SW480 (cell line): ENCODE data around the gene ALDH3B2.
"Not testable (repeated sequence)": the region's sequence is repeated elsewhere in the genome, so short reads cannot be mapped to it uniquely, and the experiment has no call there.

Source experiments
- DNase-seq: peaks from one replicate; pipeline ENCODE4 v3.0.0-alpha.2; 2016; ENCODE audit warnings: low spot score

Gene ALDH3B2, protein sequence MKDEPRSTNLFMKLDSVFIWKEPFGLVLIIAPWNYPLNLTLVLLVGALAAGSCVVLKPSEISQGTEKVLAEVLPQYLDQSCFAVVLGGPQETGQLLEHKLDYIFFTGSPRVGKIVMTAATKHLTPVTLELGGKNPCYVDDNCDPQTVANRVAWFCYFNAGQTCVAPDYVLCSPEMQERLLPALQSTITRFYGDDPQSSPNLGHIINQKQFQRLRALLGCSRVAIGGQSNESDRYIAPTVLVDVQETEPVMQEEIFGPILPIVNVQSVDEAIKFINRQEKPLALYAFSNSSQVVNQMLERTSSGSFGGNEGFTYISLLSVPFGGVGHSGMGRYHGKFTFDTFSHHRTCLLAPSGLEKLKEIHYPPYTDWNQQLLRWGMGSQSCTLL

GRCh38 chr11:67674442-67674871, at the start of gene ALDH3B2:
Gene ALDH3B2 (minus strand): TSS chr11:67674623. CDS start chr11:67666935, 7,688 bp downstream.
- no peak for DNase-seq

- DNase-seq = not testable (repeated sequence)
Measured at GRCh38 chr11:67723036-67723435, 48.6 kb upstream of the ALDH3B2 start.

- not testable (repeated sequence) for DNase-seq
Measured at GRCh38 chr11:67716226-67716625, 41.8 kb upstream of the ALDH3B2 start.

DNA sequence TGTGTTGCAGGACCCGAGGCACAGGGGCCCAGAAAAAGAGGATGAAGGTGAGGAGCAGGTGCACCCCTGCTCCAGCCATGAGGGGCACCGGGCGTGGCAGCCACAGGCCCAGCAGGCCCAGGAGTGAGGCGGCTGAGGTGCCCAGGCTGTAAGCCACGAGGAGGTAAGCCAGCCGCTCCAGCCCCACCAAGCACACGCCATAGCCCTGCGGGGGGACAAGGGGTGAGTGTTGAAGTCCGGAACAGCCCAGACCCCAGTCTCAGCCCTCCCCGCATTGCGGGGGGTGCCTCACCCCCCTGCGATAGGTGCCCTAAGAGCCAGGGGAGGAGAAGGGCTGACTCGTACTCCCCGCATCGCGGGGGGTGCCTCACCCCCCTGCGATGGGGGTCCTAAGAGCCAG, 41.4 kb upstream of the ALDH3B2 start:
- not testable (repeated sequence) for DNase-seq

DNA sequence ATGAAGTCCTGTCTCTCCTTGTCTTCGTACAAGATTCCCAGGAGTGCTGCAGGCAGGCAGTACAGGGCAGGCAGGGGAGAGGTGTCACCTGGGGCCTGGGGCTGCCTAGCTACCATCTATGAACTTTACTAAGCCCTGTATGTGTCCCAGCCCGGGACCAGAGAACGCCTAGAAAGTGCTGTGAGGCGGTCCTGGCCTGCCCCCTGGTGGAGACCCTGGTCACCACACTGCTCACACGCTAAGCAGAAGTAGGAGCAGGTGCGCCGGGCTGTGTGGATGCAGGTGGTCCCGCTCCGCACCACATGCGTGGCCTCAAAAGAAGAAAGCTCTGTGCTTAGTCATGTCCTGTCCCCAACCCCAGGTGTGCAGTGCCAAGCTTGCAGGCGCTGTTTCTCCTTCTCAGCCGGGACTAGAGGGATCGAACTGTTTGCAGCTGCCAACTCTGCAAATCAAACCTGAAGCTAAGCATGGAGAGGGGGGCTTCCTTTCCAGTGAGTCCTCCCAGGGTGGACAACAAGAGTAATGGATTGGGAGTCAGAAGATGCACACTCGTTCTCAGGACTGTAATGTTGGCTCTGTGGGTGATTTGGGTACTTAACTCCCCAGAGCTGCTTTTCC, 39.6 kb upstream of the ALDH3B2 start:
- not testable (repeated sequence) for DNase-seq

DNA sequence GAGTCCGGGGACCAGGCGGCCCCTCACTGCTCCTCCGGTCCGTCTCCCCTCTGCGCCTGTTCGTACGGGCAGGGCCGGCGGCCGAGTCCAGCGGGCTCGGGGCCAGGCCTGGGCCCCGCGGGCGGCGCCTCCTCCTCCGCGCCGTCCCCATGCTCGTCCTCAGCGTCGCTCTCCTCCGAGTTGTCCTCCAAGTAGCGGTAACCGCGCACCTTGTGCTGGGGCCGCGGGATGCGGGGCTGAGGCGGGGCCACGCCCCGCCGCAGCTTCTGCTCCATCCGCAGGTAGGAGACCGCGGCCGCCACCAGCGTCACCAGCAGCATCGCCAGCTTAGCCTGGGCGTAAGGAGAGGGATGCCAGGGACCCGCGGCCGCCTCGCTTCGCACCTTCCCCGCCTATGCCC, 37.3 kb upstream of the ALDH3B2 start:
- DNase-seq = not testable (repeated sequence)

DNA sequence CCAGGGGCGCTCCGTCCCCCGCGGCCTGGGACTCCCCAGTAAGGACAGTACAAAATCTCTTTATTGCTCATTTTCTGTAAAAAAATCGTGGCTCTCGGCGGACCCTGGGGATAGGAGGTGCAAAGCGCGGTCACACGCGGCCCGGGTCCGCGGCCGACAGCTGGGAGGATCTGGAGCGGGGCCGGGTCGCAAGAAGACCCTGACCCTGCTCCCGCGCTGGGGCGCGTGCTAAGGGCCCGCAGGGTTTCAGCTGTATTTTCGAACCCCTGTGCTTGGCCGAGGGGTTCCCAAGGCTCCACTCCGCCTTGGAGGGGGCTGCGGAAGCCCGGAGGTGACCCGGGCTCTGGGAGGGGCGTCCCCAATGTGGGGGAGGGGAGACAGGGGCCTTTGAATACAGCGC, 36.8 kb upstream of the ALDH3B2 start:
- DNase-seq = not testable (repeated sequence)

DNA sequence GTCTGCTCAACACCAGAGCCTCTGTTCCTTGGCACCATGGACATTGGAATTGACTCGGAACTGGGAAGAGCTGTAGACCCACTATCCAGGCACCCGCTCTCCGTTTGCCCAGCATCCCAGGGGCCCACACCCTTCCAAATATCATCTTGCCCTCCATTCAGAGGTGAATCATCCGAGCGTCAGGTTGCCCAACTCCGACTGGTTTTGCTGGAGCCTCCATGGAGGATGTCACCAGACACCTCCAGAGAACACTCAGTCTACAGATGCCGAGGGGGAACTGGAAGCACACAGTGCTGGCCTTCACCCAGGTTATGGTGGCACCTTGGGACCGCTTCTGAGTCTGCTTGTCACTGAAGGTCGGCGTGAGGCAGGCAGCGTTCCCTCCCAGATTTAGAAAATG, 35.4 kb upstream of the ALDH3B2 start:
- not testable (repeated sequence) for DNase-seq

DNA sequence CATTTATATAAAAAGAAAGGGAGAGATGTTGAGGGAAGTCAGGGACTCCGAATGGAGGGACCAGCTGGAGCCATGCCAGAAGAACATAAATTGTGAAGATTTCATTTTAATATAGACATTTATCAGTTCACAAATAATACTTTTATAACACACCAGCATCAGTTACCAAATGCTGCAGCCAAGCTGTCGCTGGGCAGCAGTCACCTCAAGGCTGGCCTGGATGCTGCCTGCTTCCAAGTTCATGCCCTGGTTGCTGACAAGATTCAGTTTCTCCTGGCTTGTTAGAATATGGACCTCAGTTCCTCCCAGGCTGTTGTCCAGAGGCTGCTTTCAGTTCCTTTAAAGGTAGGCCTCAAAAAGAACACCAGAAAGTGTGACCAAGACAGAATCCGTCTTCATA, 30.8 kb upstream of the ALDH3B2 start:
- DNase-seq = no peak

GRCh38 chr11:67704524-67704923, 30.1 kb upstream of the ALDH3B2 start:
- DNase-seq = no peak

- DNase-seq = not testable (repeated sequence)
Measured at GRCh38 chr11:67703709-67704108, 29.3 kb upstream of the ALDH3B2 start.

DNA sequence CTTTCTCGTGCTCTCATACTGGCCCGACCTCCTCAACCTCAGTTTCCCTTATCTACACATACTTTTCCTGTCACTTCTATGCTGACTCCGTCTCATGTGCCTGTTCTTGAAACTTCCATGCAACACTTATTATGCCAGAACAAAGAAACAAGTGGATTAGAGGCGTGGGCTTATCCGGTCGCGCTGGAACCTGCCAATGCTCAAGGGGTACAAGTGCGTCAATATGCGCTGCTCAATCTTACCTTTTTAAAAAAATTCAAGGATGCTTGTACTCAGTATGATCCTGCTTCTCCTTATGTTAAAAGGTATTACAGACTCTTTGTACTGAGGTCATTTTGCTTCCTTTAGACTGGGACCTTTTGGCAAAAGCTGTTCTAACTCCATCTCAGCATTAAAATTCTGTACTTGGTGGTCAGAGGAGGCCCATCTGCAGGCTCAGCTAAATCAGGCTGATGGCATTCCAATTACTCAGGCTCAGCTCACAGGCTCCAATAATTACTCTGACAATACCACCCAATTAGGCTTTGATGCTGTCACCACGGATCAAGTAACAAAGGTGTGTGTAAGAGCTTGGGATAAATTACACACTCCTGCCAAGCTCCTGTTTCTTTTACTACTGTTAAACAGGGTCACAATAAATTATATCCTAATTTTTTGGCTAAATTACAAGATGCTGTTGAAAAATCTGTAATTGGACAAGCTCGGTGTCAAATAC, 26.3 kb upstream of the ALDH3B2 start:
- peak; percentile 36 for DNase-seq

GRCh38 chr11:67700141-67700540, 25.7 kb upstream of the ALDH3B2 start:
- no peak for DNase-seq

DNA sequence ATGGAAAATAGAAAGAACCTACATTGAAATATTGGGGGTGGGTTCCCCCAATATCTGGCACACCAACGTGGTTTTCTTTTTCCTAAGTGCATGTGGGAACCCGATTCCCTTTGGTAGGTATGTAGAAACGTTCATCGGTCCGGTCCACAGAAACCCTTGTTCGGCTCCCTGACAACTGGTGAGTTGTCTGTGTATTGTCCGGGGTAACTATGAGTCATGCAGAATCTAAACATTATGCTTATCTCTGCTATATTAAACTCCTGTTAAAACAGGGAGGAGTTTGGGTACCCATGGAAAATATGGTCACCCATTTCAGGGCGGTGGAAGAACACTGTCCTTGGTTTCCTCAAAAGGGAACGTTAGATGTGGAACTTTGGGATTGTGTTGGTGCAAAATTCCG, 25.1 kb upstream of the ALDH3B2 start:
- DNase-seq = no peak

- DNase-seq = peak; percentile 18
Measured at GRCh38 chr11:67698247-67698646, 23.8 kb upstream of the ALDH3B2 start.

DNA sequence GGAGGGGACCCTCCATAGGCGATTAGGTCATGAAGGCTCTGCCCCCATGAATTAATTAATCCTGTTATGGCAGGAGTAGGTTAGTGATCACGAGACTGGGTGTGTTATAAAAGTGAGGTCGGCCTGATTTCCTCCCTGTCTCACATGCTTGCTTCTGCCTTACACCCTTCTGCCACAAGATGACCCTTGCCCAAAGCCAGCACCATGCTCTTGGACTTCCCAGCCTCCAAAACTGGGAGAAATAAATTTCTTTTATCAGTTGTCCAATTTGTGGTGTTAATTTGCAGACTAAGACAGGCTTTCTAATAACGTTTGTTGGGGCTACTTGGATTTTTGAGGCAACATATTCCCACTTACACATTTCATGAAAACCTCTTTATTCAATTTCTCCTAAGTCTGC, 23.4 kb upstream of the ALDH3B2 start:
- no peak for DNase-seq

DNA sequence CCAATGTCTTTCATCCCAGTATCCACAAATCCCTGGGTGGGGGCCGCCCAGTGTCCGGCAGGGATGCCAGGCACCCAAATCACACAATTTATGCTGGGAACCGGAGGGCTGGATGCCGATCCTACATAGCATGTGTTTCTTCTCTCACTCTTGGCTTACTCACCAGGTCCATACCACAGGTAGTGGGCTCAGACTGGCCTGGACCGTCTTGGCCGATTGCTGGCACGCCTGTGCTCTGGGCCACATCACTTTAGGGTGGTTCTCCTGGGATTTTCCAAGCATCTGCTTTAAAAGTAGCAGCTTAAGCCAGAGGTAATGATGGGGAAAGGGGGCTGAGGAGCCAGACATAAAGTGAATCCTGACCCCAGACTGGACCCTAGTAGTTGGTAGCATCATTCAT, 22.6 kb upstream of the ALDH3B2 start:
- no peak for DNase-seq

- DNase-seq = no peak
Measured at GRCh38 chr11:67695606-67696005, 21.2 kb upstream of the ALDH3B2 start.

DNA sequence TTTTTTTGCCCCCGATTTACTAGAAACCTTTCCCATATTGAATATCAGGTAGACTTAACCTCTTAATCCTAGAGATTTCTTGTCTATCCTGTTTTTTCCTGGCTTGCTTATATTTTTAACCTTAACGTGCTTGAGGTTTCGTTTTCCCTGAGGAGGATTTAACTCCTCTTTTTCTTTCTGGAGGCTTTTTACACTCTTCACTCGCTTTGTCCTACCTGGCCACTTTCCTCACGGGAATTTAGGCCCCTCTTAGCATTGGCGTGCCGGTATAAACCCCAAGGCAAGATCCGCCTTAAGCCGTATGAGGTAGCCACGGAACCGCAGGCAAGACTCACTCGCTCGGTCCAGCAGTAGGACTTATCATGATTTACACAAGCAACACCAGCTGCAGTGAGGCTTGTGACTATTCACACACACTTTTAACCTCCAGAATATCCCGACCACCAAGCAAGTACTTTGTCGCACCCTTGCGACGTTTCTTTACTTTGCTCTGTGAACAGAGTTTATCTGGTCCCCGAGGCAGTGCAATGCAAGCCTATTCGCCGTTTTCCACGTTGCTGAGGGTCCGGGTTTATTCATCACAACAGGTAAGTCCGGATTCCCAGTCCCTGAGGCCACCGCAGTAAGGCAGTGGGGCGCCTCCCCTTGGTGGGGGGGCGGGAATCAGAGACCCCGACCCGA, 20.6 kb upstream of the ALDH3B2 start:
- DNase-seq = no peak

GRCh38 chr11:67691149-67691548, 16.7 kb upstream of the ALDH3B2 start:
- peak; percentile 28 for DNase-seq

GRCh38 chr11:67689178-67689577, 14.8 kb upstream of the ALDH3B2 start:
- DNase-seq = no peak

DNA sequence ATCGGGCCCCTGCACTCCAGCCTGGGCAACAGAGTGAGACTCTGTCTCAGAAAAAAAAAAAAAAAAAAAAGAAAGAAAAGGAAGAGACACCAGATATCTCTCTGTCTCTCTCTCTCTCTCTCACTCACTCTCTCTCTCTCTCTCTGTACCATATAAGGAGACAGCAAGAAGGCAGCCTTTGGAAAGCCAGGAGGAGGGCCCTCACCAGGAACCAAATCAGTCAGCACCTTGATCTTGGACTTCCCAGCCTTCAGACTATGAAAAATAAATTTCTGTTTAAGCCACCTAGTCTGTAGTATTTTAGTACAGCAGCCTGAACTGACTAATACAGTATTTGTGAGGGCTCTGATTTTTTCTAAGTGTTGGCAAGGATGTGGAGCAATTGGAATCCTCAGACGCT, 13.6 kb upstream of the ALDH3B2 start:
- no peak for DNase-seq
